GM20000 (cell line): ENCODE measurements around the gene DAB2IP.

Source experiments
- DNase-seq: peaks from one replicate; pipeline ENCODE4 v3.0.0; 2012; ENCODE audit warnings: low spot score
- CTCF ChIP-seq: IDR thresholded peaks from 2 replicates; pipeline ENCODE4 v1.5.1; 2012; ENCODE audit warnings: mild to moderate bottlenecking, control low read depth; ENCODE audit errors: extremely low read depth, missing control alignments

DAB2IP gene

DNA sequence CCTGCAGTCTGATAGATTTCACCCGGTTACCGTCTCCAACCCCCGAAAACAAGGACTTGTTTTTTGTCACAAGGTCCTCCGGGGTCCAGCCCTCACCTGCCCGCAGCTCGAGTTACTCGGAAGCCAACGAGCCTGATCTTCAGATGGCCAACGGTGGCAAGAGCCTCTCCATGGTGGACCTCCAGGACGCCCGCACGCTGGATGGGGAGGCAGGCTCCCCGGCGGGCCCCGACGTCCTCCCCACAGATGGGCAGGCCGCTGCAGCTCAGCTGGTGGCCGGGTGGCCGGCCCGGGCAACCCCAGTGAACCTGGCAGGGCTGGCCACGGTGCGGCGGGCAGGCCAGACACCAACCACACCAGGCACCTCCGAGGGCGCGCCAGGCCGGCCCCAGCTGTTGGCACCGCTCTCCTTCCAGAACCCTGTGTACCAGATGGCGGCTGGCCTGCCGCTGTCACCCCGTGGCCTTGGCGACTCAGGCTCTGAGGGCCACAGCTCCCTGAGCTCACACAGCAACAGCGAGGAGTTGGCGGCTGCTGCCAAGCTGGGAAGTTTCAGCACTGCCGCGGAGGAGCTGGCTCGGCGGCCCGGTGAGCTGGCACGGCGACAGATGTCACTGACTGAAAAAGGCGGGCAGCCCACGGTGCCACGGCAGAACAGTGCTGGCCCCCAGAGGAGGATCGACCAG lies 121.3 kb downstream of the DAB2IP start:
- TF ChIP-seq CTCF, result no peak
- DNase-seq, result no peak

GRCh38 chr9:121773286-121773953 lies 122.0 kb downstream of the DAB2IP start:
- no peak for TF ChIP-seq CTCF
- DNase-seq, result no peak

DNA sequence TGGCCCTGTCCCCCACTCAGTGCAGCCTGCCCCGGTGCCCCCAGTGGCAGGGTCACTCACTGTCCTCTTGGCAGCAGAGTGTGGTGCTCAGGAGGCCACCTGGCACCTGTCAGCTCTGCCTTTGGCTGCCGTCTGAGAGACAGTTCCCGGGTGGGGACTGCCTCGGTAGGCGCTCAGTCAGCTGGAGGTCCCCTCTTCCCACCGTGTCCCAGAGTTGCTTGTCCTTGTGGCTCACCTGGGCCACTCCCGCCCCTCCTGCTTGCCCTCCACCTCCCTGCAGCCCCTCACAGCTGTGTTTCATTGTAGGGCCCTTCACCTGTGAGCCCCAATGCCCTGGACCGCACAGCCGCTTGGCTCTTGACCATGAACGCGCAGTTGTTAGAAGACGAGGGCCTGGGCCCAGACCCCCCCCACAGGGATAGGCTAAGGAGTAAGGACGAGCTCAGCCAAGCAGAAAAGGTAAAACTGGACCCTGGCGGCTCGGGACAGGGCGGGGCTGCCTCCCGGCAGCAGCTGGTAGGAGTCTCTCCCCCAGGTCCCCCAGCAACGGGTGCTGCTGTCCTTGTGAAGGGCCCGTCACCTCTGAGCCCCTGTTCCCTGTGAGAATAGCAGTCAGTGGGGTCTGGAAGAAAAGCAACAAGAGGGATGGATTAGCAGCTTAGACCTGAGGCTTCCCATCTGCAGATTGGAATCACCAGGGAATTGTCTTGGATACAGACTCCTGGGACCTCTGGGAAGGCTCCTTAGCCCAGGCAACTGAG lies 122.7 kb downstream of the DAB2IP start:
- no peak for TF ChIP-seq CTCF

DNA sequence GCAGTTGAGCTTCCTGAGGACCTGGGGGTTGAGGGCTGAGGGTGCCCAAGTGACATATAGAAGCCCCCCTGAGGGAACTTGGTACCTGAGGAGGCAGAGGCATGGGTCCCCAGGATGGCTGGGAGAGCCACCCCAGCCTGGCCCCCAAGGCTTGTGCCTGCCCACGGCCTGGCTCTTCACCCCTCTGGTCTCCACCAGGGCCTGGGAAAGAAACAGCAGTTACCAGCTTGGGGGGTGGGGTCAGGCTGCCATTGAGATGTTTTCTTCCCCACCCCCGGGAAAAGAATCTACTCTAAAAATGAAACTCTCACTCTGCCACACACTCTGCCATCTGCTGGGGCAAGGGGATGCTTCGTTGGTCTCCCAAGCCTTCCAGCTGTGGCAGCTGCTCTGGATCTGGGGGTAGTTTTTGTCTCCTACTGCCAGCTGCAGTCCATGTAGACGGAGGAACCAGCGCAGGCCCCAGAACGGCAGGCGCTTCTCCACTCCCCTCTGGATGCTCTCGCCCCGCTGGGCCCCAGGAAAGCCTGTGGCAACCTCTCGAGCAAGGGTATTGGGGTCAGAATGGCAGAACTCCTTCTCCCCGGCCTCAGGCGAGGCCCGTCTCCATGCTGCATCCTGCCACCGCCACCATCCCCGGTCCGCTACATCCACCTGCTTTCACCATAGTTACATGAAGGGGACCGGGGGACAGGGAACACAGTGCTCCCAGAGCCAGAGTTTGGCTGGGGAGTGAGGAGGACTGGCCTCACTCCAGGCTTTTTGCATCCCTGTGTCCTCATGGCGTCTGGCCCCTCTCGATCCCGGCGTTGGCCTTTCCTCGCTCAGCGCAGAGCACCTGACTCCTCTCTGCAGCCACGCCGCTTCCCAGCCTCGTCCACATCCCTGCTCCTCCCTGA lies 123.5 kb downstream of the DAB2IP start:
- no peak for DNase-seq
- no peak for TF ChIP-seq CTCF

More for the DNA sequence above, 122.7 kb downstream of the DAB2IP start:
- no peak for DNase-seq

GRCh38 chr9:121776001-121776738 lies 124.7 kb downstream of the DAB2IP start:
- DNase-seq, result no peak
- TF ChIP-seq CTCF, result no peak

DNA sequence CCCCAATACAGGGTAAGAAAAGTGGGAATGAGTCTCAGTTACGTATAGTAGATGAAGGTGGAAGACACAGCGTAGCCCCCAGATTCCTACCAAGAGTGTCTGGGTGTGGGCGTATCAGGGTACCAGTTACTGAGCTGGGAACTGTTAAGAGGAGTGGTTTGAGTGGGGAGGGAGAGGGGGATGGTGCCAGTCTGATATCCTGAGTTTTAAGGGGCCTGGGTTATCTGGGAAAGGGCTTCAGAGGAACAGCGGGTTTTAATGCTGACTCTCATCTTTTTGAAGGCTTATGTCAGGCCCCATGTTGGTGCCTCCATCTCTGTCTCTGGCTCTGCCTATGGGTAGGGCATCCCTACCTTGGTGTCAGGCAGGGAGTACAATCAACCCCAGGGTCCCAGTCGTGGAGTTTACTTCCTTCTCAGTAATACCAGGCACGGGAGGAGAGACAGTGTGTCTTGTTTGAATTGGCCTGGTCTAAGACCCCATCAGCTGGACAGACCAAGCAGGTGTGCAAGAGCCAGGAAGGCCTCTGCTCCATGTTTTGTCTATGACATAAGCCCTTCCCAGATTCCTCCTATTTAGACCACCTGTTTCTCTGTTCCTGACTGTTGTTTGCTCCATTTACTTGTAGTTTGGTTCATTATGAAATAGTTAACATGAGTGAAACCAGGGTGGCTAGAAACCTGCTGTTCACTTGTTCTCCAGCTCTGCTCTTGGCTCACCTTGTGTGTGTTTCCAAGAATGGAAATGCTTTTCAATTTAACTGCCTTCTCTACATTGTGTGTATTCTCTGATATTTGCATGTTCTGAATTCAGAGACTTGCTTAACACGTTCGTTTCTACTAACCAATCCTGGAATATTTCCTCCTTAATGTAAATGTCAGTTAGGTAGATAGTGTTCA lies 125.6 kb downstream of the DAB2IP start:
- no peak for TF ChIP-seq CTCF
- DNase-seq, result no peak
